ENCODE data around the gene ARID1A.

ARID1A gene

GRCh38 chr1:26754086-26754874, 58.5 kb downstream of the ARID1A start:
- DNase-seq (ENCODE audit: low read depth) = peak; percentile 27
- no peak for TF ChIP-seq CTCF (conservative IDR thresholded peaks at IDR 0.05; ENCODE audit: control insufficient read depth, insufficient read depth, low read depth, low read length)
- no peak overlapping the region for H3K4me3 ChIP-seq (ENCODE audit: control insufficient read depth, low read depth, low read length)

- TF ChIP-seq CTCF (conservative IDR thresholded peaks at IDR 0.05; ENCODE audit: control insufficient read depth, insufficient read depth, low read depth, low read length) = no peak
- DNase-seq (ENCODE audit: low read depth) = no peak
Observed at GRCh38 chr1:26758358-26758757, 62.5 kb downstream of the ARID1A start.

GRCh38 chr1:26759531-26759930, 63.7 kb downstream of the ARID1A start:
- no peak for DNase-seq (ENCODE audit: low read depth)
- H3K4me3 ChIP-seq (ENCODE audit: control insufficient read depth, low read depth, low read length) = no peak overlapping the region
- TF ChIP-seq CTCF (conservative IDR thresholded peaks at IDR 0.05; ENCODE audit: control insufficient read depth, insufficient read depth, low read depth, low read length) = no peak

More at GRCh38 chr1:26758358-26758757, 62.5 kb downstream of the ARID1A start:
- no peak overlapping the region for H3K4me3 ChIP-seq (ENCODE audit: control insufficient read depth, low read depth, low read length)

GRCh38 chr1:26761217-26761616, 65.4 kb downstream of the ARID1A start:
- H3K4me3 ChIP-seq (ENCODE audit: control insufficient read depth, low read depth, low read length) = no peak overlapping the region
- no peak for DNase-seq (ENCODE audit: low read depth)
- peak; percentile 5 for TF ChIP-seq CTCF (conservative IDR thresholded peaks at IDR 0.05; ENCODE audit: control insufficient read depth, insufficient read depth, low read depth, low read length)

GRCh38 chr1:26767714-26768113, 71.9 kb downstream of the ARID1A start:
- no peak for DNase-seq (ENCODE audit: low read depth)
- H3K4me3 ChIP-seq (ENCODE audit: control insufficient read depth, low read depth, low read length) = no peak overlapping the region
- no peak for TF ChIP-seq CTCF (conservative IDR thresholded peaks at IDR 0.05; ENCODE audit: control insufficient read depth, insufficient read depth, low read depth, low read length)

- DNase-seq (ENCODE audit: low read depth) = peak; percentile 73
- H3K4me3 ChIP-seq (ENCODE audit: control insufficient read depth, low read depth, low read length) = no peak overlapping the region
- TF ChIP-seq CTCF (conservative IDR thresholded peaks at IDR 0.05; ENCODE audit: control insufficient read depth, insufficient read depth, low read depth, low read length) = no peak
Observed at GRCh38 chr1:26768755-26769154, 72.9 kb downstream of the ARID1A start.
